Measurements from ENCODE around the gene SMAD2.
"Not testable (repeated sequence)": the region's sequence is repeated elsewhere in the genome, so short reads cannot be mapped to it uniquely, and the experiment has no call there.

GRCh38 chr18:47828031-47828430 lies 102.4 kb downstream of the SMAD2 start:
- TF ChIP-seq EZH2phosphoT487 (IDR thresholded peaks at IDR 0.05; ENCODE audit: unreplicated experiment); CTCF (conservative IDR thresholded peaks at IDR 0.05; ENCODE audit: low read depth in 2 of 2); EZH2 (IDR thresholded peaks at IDR 0.05; ENCODE audit: low read depth, unreplicated experiment); POLR2AphosphoS5 (IDR thresholded peaks at IDR 0.05; ENCODE audit: low read depth); REST (IDR thresholded peaks at IDR 0.05; ENCODE audit: unreplicated experiment); ZNF331 (CRISPR knock-in tag; IDR thresholded peaks at IDR 0.05; ENCODE audit: low read depth): not testable (repeated sequence)

All from GM23338 (cell line).